ENCODE results near the gene PTPN3.

PTPN3 gene

GRCh38 chr9:109426626-109427402 is 71.3 kb downstream of the PTPN3 start:
- no peak for DNase-seq (ENCODE audit: low read depth in 2 of 2)

- no peak for DNase-seq (ENCODE audit: low read depth in 2 of 2)
Observed at GRCh38 chr9:109424618-109425017, 73.5 kb downstream of the PTPN3 start.

GRCh38 chr9:109423877-109424276 is 74.2 kb downstream of the PTPN3 start:
- DNase-seq (ENCODE audit: low read depth in 2 of 2): no peak

DNA sequence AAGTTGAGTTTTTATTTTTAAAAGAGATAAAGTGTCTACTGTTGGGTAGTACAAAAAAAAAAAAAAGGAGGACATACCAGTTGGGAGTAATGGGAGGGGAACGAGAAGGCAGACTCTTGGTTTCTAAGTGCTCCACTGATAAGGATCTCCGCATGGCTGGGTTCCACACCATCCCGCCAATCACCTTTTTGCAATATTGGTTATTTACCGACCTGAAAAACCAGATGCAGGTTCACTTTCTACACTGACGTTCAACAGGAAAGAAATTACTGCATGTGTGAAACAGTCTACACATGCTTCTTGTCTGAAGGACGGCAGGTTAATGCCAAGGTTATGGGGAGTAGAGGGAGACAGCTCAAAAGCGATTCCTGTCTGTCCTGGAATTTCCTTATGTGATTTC is 75.5 kb downstream of the PTPN3 start:
- DNase-seq (ENCODE audit: low read depth in 2 of 2): no peak

DNA sequence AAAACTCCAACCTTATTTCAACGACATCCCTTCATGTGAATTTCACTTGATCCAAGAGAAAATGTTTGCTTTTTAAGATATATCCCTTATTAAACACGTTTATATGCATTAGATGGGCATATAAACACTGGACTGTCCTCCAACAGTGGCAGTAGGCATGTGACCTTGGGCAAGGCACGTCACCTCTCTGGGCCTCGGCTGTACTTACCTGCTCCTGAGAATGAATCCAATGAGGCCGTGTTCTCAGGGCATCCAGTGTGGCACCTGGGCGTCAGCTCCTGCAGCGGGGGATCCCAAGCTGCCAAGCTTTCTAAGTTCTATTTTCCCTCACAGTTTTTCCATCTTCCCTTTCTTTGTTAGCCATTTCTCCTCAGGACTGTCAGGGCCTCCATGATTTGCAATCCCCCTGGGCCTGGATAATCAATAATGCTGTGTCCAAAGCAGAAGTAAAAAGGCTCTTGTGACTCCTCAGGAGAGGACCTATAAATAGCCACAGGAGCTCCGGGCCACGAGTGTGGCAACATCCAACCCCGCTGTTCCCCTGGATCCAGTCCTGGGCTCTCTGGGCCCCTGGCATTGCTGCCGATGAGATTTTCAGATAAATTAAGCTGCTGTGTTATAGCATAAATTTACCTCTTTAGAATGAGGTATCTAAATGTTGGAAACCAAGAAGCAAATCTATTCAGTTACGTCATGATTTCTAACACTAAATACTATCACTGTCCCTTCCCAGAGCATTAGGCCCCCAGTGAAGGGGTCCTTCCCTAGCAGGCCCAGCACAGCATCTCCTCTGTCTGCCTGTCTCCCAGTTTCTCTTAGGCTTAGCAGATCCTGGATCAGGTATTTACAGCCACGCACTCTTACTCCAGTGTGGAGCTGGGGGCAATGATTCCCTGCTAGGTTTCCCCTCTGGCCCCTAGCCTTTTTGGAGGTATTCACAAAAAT is 76.8 kb downstream of the PTPN3 start:
- DNase-seq (ENCODE audit: low read depth in 2 of 2): no peak

- DNase-seq (ENCODE audit: low read depth in 2 of 2): no peak
Observed at GRCh38 chr9:109419531-109419930, 78.6 kb downstream of the PTPN3 start.

GRCh38 chr9:109418827-109419226 is 79.3 kb downstream of the PTPN3 start:
- no peak for DNase-seq (ENCODE audit: low read depth in 2 of 2)

DNA sequence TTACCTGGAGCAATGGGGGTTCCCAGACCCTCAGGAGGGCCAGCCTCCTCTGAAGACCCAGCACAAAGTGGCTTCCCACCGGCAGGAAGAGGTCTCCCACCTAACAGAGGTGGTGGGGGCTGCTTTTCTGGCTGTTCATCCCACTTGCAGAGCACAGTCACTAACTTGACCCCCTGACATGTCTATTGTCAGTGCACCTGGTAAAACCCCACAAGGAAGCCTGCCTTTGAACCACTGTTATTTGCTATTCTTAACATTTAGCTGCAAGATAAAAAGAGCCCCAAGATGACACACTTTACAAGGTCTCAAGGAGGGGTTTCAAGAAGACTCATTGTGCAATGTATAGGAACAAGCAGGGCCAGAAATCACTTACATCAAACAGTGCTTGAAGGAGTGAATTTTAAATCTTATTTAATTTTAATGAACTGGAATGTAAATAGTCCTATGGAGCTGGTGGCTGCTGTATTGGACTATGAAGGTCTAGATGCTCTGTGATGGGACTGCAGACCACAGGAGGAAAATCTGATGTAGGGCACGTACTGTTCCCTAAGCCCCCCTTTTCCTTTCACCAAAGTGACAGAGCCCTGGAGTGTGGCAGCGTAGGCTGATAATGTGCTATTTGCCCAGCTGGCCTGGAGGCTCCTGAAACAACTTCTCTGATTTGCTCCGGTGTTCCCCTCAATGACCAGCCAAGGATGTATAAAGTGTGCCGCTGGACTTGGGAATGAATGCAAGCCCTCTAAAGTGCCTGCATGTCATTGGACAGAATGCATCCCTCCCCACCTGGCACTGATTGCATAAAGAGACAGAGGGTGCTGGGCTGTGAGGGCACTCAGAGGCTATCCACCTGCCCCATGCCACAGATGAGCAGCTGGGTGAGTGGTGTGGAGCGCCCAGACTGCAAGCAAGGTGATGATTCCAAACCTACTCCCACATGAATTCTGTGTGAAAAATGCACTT is 80.2 kb downstream of the PTPN3 start:
- no peak for DNase-seq (ENCODE audit: low read depth in 2 of 2)

DNA sequence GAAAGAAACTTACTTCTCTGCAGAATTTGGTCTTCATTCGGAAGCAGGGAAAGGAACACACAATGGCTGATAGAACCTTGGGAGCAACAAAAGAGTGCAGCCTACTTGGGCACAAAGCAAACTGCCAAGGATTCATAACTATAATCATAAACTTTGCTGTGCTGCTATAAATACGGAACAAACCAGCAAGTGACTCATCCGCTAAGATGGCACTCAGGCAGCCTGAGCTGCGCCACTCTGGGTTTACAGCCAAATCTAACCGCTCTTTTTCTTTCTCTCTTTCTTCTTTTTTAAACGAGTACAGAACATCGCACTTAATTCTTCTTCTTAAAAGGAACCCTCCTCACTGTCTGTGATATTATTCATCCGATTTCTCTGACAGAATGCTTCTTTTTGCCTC is 81.1 kb downstream of the PTPN3 start:
- DNase-seq (ENCODE audit: low read depth in 2 of 2): no peak

DNA sequence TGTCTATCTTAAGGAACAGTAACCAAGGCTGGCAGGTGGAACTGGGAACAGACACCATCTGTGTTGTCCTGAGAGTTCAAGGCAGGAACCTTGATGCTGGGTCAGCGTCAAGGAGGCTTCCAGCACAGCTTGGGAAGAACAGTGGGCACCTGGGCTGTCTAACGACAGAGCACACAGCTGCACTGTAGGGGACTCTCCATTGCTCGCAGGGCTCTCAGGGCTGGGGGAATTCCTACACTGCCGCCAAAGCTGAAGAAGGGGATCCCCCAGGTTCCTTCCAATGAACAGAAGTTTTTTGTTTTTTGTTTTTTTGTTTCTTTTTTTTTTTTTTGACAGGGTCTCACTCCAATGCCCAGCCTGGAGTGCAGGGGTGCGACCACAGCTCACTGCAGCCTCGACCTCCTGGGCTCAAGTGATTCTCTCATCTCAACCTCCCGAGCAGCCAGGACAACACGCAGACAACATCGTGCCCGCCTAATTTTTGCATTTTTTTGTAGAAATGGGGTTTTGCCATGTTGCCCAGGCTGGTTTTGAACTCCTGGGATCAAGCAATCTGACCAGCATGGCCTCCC is 81.9 kb downstream of the PTPN3 start:
- no peak for DNase-seq (ENCODE audit: low read depth in 2 of 2)

- no peak for DNase-seq (ENCODE audit: low read depth in 2 of 2)
Observed at GRCh38 chr9:109414125-109414785, 83.9 kb downstream of the PTPN3 start.

GRCh38 chr9:109411798-109412352 is 86.2 kb downstream of the PTPN3 start:
- DNase-seq (ENCODE audit: low read depth in 2 of 2): peak in 1 of 2 experiments; percentile 13

DNA sequence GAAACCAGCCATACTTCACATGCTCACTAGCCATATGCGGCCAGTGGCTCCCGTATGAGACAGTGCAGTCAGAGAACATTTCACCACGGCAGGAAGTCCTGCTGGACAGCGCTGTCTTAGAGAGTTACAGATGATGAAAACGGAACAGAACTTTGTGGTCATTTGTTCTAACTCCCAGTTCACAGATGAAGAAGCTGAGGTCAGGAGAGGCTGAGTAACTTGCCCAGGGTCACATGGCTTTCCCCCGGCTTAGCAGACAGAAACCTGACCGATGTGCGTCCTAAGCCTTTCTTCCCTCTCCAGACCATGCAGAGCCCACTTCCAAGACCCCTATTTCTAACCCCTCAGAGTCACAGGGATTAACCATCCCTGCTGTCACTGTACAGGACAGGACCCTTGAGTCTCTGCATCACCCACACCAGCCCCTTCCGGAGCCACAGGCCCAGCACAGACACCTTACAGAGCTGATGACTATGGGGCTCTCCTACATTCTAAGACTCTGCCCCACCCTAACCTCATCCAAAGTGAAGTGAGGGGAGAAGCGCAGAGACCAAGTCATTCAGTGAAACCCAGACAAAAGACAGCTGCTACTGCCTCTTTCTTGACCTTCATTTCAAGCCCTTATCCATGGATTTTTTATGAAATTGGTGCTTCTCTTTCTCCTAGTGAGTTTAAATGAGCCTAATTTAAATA is 86.9 kb downstream of the PTPN3 start:
- DNase-seq (ENCODE audit: low read depth in 2 of 2): no peak

GRCh38 chr9:109409773-109410397 is 88.2 kb downstream of the PTPN3 start:
- DNase-seq (ENCODE audit: low read depth in 2 of 2): no peak

GRCh38 chr9:109408759-109409462 is 89.2 kb downstream of the PTPN3 start:
- DNase-seq (ENCODE audit: low read depth in 2 of 2): no peak

- DNase-seq (ENCODE audit: low read depth in 2 of 2): no peak
Observed at GRCh38 chr9:109403766-109404320, 94.3 kb downstream of the PTPN3 start.

DNA sequence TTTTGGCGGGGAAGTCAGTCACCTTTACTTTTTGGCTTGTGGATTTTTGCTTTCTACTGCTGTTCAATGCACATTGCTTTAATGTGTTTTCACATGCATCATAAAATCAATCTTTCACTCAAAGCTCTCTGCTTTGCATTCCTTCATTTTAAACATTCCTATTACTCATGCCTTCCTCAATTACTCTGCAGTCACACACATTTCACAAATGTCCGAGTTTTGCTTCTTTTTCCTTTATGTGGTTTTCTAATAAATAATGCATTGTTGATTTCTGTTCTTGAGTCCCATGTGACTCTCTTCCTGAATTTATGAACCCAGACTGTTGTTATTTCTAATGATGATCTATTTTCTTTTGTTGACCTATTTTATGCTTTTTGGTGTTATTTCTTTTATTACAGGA is 95.0 kb downstream of the PTPN3 start:
- DNase-seq (ENCODE audit: low read depth in 2 of 2): peak in 1 of 2 experiments; percentile 18

DNA sequence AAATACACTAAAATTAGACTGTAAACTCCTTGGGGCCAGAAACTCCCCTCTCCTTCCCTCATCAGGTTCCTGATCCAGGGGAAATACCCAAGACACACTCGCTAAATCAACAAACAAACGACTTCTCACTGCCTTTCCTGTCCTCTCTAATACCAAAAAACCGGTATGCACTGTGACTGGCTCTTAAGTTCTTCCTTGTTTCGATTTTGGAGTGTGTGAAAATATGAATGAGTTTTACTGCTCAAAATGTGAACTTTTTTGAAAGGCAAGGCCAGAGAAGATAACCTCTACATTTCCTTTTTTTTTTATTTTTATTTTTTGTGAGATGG is 96.2 kb downstream of the PTPN3 start:
- no peak for DNase-seq (ENCODE audit: low read depth in 2 of 2)
